NCI-H2171 treated with DMSO at 0.1 percent for 48 hours (cell line): ENCODE measurements around the gene TMEM14C.

Experiments used
- DNase-seq: peaks from one replicate; lab custom pipeline; 2025; lab: John Stamatoyannopoulos, UW

Gene TMEM14C

DNA sequence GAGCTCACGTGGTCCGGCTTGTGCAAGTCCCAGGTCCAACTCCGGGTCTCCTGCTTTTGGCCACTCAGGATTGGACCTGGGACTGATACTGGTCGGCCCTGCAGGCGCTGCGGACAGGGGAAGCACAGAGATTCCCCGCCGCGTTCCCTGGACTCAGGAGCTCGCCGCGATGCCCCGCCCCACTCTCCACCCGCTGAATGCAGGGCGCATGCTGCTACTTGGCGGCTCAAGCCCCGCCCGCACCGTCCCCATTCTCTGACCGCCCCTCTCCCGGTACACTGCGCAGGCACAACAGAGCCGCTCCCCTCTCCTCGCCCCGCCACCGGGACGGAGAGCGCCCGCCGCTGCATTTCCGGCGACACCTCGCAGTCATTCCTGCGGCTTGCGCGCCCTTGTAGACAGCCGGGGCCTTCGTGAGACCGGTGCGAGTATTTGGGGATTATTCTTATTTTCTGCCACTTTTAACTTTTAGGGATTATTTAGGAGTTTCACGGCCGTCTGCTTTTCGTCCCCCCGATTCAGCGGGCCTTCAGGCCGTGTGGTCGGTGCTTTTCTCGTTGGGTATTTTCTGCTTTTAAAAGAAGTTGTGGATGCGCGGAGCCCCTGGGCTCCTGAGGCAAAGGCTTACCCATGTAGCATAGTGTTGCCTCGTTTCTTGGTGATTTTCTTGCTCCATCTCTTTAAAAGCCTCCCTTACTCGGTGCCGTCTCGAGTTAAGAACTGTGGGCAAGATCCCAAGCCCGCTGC lies at the start of gene TMEM14C:
Gene TMEM14C (plus strand): TSS at position 251 of the 747 bp plus-strand sequence. CDS start 1,544 bp downstream, outside the sequence.
- DNase-seq, result peak; percentile 92

DNA sequence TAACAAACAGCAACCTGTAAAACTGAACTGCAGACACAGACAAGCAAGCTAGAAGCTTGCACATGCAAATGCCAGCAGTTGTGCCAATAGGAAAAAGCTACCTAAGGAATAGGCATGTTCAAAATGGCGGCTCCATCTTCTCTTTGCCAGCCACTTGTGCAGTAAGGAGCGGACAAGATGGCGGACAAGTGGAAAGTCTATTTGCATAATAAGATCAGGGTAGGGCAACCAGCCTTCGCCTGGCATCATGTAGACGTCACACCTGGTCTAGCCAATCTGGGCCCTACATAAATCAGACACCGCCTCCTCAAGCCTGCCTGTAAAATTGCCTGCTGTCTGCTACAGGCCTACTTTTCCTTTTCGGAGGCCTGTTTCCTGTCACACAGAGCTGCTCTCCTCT lies 46.5 kb upstream of the TMEM14C start:
- no peak for DNase-seq

DNA sequence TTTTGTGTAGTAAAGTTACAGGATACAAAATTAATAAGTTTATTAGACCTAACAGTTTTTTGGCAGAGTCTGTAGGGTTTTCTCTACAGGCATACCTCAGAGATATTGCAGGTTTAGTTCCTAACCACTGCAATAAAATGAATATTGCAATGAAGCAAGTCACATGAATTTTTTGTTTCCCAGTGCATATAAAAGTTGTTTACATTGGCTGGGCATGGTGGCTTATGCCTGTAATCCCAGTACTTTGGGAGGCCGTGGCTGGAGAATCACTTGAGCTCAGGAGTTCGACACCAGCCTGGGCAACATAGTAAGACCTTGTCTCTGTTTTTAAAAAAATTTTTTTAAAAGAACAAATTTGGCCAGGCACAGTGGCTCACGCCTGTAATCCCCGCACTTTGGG lies 44.4 kb upstream of the TMEM14C start:
- no peak for DNase-seq

DNA sequence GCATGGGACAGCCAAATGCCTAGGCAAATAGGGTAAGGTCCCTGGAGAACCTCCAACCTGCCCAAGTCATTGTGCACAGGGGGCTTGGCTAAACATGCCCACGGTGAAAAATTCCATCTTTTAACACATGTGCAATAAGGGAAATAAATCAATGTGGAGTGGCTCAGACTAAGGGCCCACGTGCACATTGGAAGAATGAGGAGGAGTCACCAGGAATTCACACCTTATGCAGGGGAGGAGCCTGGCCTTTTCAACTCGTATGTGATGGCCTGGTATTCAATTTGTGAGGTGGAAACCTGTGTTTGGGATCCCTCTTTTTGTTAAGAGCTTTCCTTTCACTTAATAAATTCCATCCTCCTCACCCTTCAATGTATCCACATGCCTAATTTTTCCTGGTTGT lies 41.1 kb upstream of the TMEM14C start:
- DNase-seq, result no peak

DNA sequence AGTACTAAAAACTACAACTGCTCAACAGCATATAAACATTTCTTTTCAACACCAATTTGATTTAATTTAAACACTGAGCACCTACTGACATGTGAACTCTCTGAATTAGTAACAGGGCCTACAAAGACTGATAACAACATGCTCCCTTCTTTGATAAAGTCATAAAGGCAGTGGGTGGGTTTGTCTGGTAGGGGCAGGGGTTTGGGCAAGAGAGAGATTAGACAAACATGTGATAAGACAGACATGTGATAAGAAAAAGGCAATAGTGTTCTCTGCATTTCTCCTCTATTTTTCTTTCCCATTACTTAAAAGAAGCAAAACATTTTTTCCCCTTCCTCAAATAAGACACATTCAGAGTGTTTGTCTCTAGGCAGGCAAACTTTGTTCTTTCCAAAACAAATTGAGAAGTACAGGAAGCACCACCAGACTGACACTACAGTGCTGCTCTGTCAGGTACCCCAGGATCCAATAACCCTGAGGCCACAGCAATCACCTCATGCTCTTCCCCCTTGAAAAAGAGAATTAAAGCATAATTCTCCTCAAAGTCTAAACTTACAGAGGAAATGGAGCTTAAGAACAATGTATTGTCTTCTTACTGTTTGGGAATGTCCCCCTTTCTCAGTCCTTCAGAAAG lies 40.4 kb upstream of the TMEM14C start:
- DNase-seq, result no peak

DNA sequence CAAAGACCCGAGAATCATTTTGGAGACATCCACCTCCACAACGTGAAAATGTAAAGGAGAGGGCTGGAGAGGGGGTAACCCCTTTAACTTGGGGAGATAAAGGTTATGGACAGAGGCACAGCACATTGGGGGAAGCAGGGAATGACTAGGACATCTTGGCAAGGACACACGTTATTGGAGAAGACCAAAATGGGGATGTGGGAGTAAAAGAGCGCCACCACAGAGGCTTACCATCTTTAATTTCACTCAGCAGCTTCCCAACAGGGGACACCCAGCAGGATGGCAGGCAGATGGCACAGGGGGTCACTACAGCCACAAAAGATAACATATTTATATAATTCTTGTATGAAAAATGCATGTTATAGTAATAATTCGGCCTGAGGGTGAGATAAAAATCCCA lies 38.3 kb upstream of the TMEM14C start:
- DNase-seq, result no peak

DNA sequence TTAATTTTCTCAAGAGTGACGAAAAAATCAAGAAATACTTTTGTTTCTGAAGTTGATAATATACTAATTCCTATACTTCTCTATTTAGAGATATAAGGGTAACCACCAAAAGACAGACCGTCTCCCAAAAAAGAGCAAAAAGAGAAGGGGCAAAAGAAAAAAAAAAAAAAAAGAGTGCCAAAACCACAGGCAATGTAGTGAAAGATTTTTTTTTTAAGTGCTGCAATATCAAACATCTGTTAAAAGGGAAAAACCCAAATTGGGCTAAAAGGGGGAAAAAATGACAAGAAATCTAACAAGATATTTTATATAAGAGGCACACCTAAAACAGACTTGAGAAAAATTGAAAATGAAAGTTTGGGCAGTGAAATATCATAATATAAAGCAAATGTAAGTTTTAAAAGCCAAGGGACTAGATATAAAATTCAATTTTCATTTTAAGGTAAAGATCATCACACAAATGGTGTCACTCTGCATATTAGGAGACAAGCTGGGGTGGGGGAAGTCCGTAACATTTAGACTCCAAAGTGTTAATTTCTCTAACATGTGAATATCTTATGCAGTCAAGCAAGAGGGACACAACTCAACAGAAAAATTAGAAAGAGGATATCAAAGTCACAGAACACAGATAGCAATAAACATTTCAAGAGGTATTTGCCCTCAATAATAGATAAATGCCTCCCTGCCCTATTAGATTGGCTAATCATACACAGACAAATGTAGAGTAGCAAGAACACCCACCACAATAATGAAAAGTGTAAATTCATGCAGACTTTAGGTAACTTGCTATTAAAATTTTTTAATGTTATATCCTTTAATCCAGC lies 37.6 kb upstream of the TMEM14C start:
- DNase-seq, result no peak

DNA sequence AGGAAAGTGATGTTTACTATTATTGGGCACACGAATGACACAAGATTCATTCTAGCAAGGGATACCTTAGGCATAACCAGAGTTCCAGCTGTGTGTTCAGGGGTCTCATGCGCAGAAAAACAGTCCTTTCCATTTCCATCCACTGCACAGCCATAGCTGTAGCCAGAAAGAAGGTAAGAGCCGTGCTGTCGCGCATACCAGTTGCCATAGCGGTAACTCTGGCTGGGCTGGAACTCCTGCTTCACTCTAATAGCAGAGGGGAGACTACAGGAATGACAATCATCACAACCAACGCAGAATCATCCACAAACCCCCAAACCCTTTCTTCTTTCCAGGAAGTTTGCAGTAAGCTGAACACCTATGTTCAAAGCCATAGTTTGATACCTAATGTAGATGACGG lies 36.0 kb upstream of the TMEM14C start:
- no peak for DNase-seq

DNA sequence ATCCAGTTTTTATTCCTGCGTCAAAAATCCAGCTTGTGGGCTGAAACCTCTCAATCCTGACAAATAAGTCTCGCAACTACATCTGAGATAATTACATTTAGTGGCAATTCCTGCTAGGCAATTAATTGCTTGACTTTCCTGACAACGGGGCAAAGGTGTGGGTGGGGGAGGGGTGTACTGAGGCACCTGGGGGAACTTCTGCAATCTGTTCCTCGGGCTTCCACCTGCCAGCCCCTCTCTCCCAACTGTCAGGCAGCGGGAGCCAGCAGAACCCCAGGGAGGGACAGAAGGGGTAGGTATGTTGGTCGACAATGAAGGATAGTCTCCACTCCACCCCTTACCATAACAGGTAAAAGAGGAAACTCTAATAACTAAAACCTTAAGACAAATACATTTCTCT lies 35.3 kb upstream of the TMEM14C start:
- peak; percentile 49 for DNase-seq

DNA sequence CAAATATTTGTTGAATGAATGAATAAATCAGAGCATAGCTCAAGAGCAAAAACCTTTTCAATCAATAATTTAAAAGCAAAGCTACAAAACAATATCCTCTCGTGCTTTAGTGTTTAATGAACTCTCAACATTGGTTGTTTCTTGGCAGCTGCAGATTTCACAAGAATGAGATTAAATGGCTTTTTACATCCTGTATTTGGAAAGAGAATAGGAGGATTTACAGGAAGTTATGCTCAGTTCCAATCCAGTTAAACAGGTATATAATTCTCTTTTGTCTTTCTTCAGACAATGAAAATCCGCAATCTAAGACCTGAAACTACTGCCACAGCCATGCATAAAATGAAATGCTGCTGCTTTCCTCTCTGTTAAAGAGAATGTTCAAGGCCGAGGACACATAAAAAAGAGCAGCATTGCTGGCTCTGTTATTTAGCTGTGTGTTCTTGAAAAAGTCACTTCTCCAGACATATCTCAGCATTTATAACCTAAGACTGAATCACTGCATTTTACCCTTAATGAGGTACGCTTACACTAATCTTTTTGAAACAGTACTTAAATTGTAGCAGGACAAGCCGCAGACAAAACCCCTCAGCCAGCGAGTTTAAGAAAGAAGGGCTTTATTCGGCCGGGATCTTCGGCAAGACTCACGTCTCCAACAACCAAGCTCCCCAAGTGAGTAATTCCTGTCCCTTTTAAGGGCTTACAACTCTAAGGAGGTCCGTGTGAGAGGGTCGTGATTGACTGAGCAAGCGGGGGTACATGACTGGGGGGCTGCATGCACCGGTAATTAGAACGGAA lies 32.0 kb upstream of the TMEM14C start:
- DNase-seq, result no peak

DNA sequence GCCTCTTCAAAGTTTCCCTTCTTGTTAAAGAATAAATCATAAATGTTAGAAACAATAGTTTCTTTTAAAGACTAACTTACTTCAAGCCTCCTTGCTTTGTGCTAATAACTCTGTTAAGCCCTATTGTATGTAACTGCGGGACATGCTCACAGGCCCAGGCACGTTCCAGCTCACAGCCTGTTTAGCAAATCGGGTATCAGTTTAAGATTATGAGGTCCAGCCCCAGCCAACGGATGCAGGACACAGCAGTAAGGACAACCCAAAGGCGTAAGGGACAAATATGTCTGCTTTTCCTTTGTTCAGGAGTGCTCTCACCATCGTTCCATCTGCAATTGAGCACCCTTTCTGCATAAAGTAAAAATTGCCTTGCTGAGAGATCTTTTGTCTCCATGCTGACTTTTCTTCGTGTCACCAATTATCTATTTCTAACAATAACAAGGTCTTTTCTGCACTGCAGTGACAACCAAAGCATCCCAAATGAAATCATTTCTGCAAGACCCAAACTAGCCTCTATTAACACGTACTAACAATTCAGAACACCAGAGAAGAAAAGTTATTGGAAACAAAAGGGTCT lies 29.8 kb upstream of the TMEM14C start:
- no peak for DNase-seq

DNA sequence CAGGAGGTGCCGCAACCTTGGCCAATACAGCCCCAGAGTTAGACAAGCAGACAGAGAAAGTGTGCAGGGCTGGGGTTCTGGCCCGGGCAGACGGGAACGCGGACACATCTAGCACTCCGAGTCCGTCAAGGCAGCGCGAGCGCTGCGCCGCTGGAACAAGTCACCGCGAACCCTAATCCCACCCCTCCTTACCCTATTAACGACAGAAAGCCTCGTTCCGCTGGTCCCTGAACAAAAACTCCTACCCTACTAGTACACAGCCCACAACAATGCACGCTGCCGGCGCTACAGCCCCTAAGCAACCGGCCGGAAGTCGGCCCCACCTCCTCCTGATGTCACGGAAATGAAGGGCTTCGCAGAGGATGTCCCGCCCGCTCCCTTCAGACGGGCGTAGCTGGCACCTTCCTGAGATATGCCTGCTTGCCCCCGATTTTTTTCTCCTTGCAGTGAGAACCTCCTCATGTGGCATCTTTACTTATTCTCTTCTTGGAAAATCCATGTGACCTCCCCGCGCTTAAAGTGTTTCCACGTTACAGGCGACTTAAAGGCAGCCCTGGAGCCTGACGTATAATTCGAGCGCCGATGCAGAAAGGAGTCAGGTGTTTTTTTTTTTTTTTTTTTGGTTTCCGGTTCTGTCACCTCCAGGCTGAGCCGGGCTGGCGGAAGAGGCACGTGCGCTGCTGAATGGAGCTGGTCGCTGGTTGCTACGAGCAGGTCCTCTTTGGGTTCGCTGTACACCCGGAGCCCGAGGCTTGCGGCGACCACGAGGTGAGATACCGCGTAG lies 28.4 kb upstream of the TMEM14C start, which contains the start of the genes C6orf52 and PAK1IP1:
Gene C6orf52 (minus strand): TSS at position 315 of the 784 bp plus-strand sequence. CDS start 7,066 bp downstream, outside the sequence.
Gene PAK1IP1 (plus strand): TSS at position 671 of the 784 bp plus-strand sequence. CDS start 14 bp downstream, at position 685.
- peak; percentile 99 for DNase-seq

DNA sequence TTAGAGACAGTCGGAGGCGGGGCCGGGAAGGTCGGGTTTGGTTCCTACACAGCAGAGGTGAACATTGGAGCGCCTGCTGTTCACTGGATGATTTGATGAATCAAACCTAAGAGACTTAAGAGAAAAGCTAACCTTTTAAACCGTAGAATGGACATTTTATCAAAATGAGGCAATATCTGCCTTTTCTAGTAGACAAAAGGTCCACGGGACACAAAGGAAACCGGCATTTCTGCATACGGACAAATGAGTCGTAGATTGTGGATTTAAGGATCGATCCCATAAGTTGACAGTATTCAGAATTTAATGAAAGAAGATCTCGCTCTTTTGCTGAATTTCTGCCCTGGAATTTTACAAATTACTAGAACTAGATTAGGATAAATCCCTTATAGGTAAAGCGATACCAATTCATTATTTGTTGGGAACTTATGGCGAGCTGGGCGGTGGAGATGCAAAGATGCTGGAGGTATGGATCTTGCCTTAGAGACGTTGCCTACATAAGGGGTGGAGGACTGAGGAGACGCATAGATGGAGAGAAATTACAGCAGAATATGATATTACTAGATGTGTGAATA lies 27.7 kb upstream of the TMEM14C start:
- peak; percentile 38 for DNase-seq

DNA sequence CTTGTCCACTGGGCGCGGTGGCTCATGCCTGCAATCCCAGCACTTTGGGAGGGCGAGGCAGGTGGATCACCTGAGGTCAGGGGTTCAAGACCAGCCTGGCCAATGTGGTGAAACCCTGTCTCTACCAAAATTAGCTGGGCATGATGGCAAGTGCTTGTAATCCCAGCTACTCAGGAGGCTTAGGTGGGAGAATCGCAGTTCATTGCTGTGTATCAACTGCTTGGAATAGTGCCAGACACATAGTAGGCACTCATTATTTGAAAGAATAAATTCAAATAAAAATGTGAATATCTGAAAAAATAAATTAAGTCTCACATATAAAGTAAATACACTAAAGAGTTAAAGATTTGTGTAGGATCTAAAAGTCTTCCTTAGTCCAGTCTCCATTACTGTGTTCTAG lies 26.2 kb upstream of the TMEM14C start:
- DNase-seq, result no peak

DNA sequence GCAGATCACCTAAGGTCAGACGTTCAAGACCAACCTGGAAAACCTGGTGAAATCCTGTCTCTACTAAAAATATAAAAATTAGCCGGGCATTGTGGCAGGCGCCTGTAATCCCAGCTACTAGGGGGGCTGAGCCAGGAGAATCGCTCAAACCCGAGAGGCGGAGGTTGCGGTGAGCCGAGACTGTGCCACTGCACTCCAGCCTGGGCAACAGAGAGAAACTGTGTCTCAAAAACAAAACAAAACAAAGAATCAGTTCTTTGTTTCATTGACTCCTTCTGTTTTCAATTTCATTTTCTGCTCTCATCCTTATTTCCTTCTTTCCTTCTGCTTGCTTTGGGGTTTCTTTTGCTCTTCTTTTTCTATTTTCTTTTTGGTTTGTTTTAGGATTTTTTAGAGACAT lies 8.9 kb upstream of the TMEM14C start:
- DNase-seq, result no peak

DNA sequence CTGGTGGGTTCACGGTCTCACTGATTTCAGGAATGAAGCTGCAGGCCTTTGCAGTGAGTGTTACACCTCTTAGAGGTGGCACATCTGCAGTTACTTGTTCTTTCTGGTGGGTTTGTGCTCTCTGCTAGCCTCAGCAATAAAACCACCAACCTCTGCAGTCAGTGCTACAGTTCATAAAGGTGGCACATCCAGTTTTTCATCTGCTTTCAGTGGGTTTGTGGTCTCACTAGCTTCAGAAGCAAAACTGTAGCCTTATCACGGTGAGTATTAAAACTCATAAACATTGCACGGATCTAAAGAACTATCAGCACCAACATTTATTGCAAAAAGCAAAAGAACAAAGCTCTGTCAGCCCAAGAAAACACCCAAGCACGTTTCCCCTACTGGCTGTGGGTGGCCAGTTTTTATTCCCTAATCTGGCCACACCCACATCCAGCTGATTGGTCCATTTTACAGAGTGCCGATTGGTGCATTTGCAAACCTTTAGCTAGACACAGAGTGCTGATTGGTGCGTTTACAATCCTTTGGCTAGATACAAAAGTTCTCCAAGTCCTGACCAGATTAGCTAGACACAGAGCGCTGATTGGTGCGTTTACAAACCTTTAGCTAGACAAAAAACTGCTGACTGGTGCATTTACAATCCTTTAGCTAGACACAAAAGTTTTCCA lies 3.4 kb upstream of the TMEM14C start:
- DNase-seq, result peak; percentile 30

DNA sequence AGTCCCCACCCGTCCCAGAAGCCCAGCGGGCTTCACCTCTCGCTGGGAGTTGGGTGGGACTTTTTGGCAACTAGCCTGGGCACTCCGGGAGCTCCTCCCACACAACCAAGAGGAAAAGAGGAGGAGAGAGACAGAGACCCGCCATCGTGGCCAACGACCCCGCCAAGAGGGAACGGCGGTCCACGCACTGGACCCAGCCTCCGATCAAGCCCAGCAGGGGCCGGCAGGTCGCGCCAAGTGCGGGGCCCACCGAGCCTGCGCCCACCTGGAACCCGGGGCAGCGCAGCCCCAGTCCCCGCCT lies 3.0 kb upstream of the TMEM14C start:
- no peak for DNase-seq

DNA sequence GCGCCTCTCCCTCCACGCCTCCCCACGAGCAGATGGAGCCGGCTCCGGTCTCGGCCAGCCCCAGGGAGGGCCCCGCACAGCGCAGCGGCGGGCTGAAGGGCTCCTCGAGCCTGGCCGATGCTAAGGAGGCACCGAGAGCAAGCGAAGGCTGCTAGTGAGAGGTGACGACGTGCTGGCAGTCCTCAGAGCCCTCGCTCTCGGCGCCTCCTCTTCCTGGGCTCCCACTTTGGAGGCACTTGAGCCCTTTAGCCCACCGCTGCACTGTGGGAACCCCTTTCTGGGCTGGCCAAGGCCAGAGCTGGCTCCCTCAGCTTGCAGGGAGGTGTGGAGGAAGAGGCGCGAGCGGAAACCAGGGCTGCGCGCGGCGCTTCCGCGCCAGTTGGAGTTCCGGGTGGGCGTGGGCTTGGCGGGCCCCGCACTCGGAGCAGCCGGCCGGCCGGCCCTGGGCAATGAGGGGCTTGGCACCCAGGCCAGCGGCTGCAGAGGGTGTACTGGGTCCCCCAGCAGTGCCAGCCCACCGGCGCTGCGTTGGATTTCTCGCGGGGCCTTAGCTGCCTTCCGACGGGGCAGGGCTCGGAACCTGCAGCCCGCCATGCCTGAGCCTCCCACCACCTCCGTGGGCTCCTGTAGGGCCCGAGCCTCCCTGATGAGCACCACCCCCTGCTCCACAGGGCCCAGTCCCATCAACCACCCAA lies 2.5 kb upstream of the TMEM14C start:
- DNase-seq, result peak; percentile 33
